ENCODE results near the gene BCR. TPM values are rescaled to one million over a fixed set of nuclear protein-coding genes. Genes with fewer than 3 reads are reported as not detected.
A peak's percentile ranks its signal among the peaks of the same experiment; 100 is the strongest.
"Not testable (repeated sequence)": the region's sequence is repeated elsewhere in the genome, so short reads cannot be mapped to it uniquely, and the experiment has no call there.

The BCR gene
- total RNA-seq, 2 experiments from 2014 or later: 60.0 to 64.8 TPM

GRCh38 chr22:23132376-23133091 is 47.8 kb upstream of the BCR start:
- DNase-seq: no peak
- no peaks in the 10 kb centered on the region for H3K36me3 ChIP-seq (ENCODE audit: insufficient read depth, low read length)
- ChIA-PET CTCF (interaction anchor here (1.1 to 1.5 kb wide), 3 partner anchors 149 to 178 kb away, joined by 3 to 6 read pairs (median 3); no protein-coding TSS in a partner anchor), POLR2A (interaction anchor here (1.2 to 1.4 kb wide), 2 partner anchors 10 to 13 kb away, joined by 4 to 5 read pairs; partner anchors contain the start of gene RSPH14)
- ATAC-seq (ENCODE audit: poor library complexity): no peak
- intact Hi-C loops (cut with DNase I, micrococcal nuclease): loop anchor here in 1 of 2 experiments (5.0 kb wide), 1 partner anchor 60 kb away; the partner anchor contains the start of gene GNAZ
- no peaks in the 10 kb centered on the region for H3K9me3 ChIP-seq (ENCODE audit: control insufficient read depth in 1 of 2, insufficient read depth in 1 of 2, low read length in 2 of 2)
- Mint-ChIP-seq H3K4me3 (no peak overlapping the region), H3K36me3 (ENCODE audit: low read depth) (no peaks in the 10 kb centered on the region), H3K4me1 (ENCODE audit: low read depth) (peaks cover 12% of the 10 kb centered on the region), H3K9me3 (no peaks in the 10 kb centered on the region), H3K27me3 (no peaks in the 10 kb centered on the region), H3K27ac (no peak overlapping the region)
- no peak overlapping the region for H3K27ac ChIP-seq (ENCODE audit: low read depth in 1 of 2, low read length in 2 of 2)
- no peak overlapping the region for H3K4me3 ChIP-seq (ENCODE audit: low read length)
- H3K4me1 ChIP-seq (ENCODE audit: insufficient read depth, low read length): peaks cover 28% of the 10 kb centered on the region
- TF ChIP-seq CTCF (IDR thresholded peaks at IDR 0.05): no peak
- H3K27me3 ChIP-seq (ENCODE audit: control insufficient read depth in 1 of 2, insufficient read depth in 2 of 2, low read length in 2 of 2): no peaks in the 10 kb centered on the region

GRCh38 chr22:23133922-23134321 is 46.4 kb upstream of the BCR start:
- intact Hi-C loops (cut with DNase I, micrococcal nuclease): loop anchor here in 1 of 2 experiments (5.0 kb wide), 1 partner anchor 62 kb away; the partner anchor contains the start of gene GNAZ
- H3K27ac ChIP-seq (ENCODE audit: low read depth in 1 of 2, low read length in 2 of 2): no peak overlapping the region
- CTCF ChIA-PET: interaction anchor here (1.5 kb wide), 1 partner anchor 175 kb away, joined by 6 read pairs; no protein-coding TSS in a partner anchor
- Mint-ChIP-seq H3K9me3 (no peaks in the 10 kb centered on the region), H3K4me3 (no peak overlapping the region), H3K27me3 (no peaks in the 10 kb centered on the region), H3K36me3 (ENCODE audit: low read depth) (no peaks in the 10 kb centered on the region), H3K4me1 (ENCODE audit: low read depth) (peaks cover 21% of the 10 kb centered on the region), H3K27ac (no peak overlapping the region)
- H3K36me3 ChIP-seq (ENCODE audit: insufficient read depth, low read length): no peaks in the 10 kb centered on the region
- peaks cover 34% of the 10 kb centered on the region for H3K4me1 ChIP-seq (ENCODE audit: insufficient read depth, low read length)
- POLR2A ChIA-PET: no interaction called here
- H3K27me3 ChIP-seq (ENCODE audit: control insufficient read depth in 1 of 2, insufficient read depth in 2 of 2, low read length in 2 of 2): no peaks in the 10 kb centered on the region
- ATAC-seq (ENCODE audit: poor library complexity) (no peak), DNase-seq (no peak)
- no peaks in the 10 kb centered on the region for H3K9me3 ChIP-seq (ENCODE audit: control insufficient read depth in 1 of 2, insufficient read depth in 1 of 2, low read length in 2 of 2)
- TF ChIP-seq CTCF (IDR thresholded peaks at IDR 0.05): no peak
- H3K4me3 ChIP-seq (ENCODE audit: low read length): no peak overlapping the region

- Histone ChIP-seq H3K27ac (ENCODE audit: low read depth in 1 of 2, low read length in 2 of 2) (peak overlapping the region; percentile 66 to 86), H3K4me1 (ENCODE audit: insufficient read depth, low read length) (peaks cover 58% of the 10 kb centered on the region)
- peaks cover 44% of the 10 kb centered on the region for H3K4me1 Mint-ChIP-seq (ENCODE audit: low read depth)
- H3K9me3 Mint-ChIP-seq; ATAC-seq (ENCODE audit: poor library complexity); H3K4me3 Mint-ChIP-seq; H3K4me3 ChIP-seq (ENCODE audit: low read length); H3K36me3 Mint-ChIP-seq (ENCODE audit: low read depth); DNase-seq; H3K9me3 ChIP-seq (ENCODE audit: control insufficient read depth in 1 of 2, insufficient read depth in 1 of 2, low read length in 2 of 2); H3K27me3 Mint-ChIP-seq; H3K27me3 ChIP-seq (ENCODE audit: control insufficient read depth in 1 of 2, insufficient read depth in 2 of 2, low read length in 2 of 2); H3K36me3 ChIP-seq (ENCODE audit: insufficient read depth, low read length); intact Hi-C loops (cut with DNase I, micrococcal nuclease): not testable (repeated sequence)
- POLR2A ChIA-PET: interaction anchor here (1.4 to 1.7 kb wide), 2 partner anchors 17 to 384 kb away, joined by 4 to 11 read pairs; no protein-coding TSS in a partner anchor
- CTCF ChIA-PET: interaction anchor here (0.8 kb wide), 1 partner anchor 145 kb away, joined by 3 read pairs; no protein-coding TSS in a partner anchor
- H3K27ac Mint-ChIP-seq: peak overlapping the region; percentile 94
Observed at GRCh38 chr22:23136991-23137390, 43.3 kb upstream of the BCR start.
